B cell (primary cell): ENCODE measurements around the gene PLCD1. TPM values are rescaled to one million over a fixed set of nuclear protein-coding genes. Genes with fewer than 3 reads are reported as not detected.

Experiments used
- ATAC-seq: fragments of 200-7000 bp; cut with Tn5 transposase; one replicate; pipeline ENCODE4 v1.10.0; 2021; ENCODE audit warnings: low read depth, mild to moderate bottlenecking, moderate number of reproducible peaks, moderate library complexity
- CTCF ChIA-PET: fragments of 350-600 bp; sonication (Branson Sonifier 250); formaldehyde crosslinking; loops from one replicate; lab custom pipeline; 2021; ENCODE audit warnings: antibody characterized with exemption, inconsistent platforms; lab: Charles Lee
- POLR2A ChIA-PET: fragments of 350-600 bp; sonication (Branson Sonifier 250); formaldehyde crosslinking; loops from one replicate; lab custom pipeline; 2021; ENCODE audit warnings: antibody characterized with exemption; lab: Charles Lee
- DNase-seq: peaks from one replicate; pipeline ENCODE4 v3.0.0; 2013
- H2AFZ ChIP-seq: 2 replicates; pipeline ENCODE4 v1.6.1; 2012; ENCODE audit warnings: mild to moderate bottlenecking, low read depth, low read length; ENCODE audit not compliant: insufficient read depth, poor library complexity, severe bottlenecking
- H3K27ac ChIP-seq, 2 donors: 1 replicate in 1 of 2; 2 replicates in 1 of 2; pipeline ENCODE4 v1.5.1; 2012 to 2013; ENCODE audit warnings: low read length in 2 of 2, mild to moderate bottlenecking in 2 of 2, moderate library complexity in 1 of 2
- H3K27me3 ChIP-seq, 4 experiments: fragments of 200-600 bp in 1 of 4; sonication (generic) in 1 of 4; replicated peaks in 1 of 4; 1 replicate in 2 of 4; 2 replicates in 2 of 4; pipeline versions ENCODE4 v1.6.1 to v1.7.0; 2013 to 2016; ENCODE audit warnings: low read length in 3 of 4, mild to moderate bottlenecking in 2 of 4, mixed read lengths in 1 of 4, moderate library complexity in 1 of 4; ENCODE audit not compliant: insufficient read depth in 4 of 4, control insufficient read depth in 3 of 4; ENCODE audit errors: control extremely low read depth in 1 of 4
- H3K36me3 ChIP-seq, 2 experiments: replicated peaks in 1 of 2; 1 replicate in 1 of 2; 2 replicates in 1 of 2; pipeline versions ENCODE4 v1.6.1 to v1.7.1; 2013; ENCODE audit warnings: low read length in 1 of 2; ENCODE audit not compliant: insufficient read depth in 2 of 2, control insufficient read depth in 1 of 2; ENCODE audit errors: control extremely low read depth in 1 of 2, extremely low read depth in 1 of 2
- H3K4me1 ChIP-seq, 2 donors: fragments of 200-600 bp in 1 of 2; sonication (generic) in 1 of 2; 1 replicate in 1 of 2; 2 replicates in 1 of 2; pipeline versions ENCODE4 v1.5.1 to v1.6.1; 2013 to 2017; ENCODE audit warnings: low read length in 2 of 2; ENCODE audit not compliant: control insufficient read depth in 2 of 2, insufficient read depth in 2 of 2
- H3K4me2 ChIP-seq: replicated peaks from 2 replicates; pipeline ENCODE3; 2012; ENCODE audit warnings: mild to moderate bottlenecking, low read depth, low read length; ENCODE audit not compliant: poor library complexity, severe bottlenecking
- H3K4me3 ChIP-seq, 5 experiments: fragments of 200-600 bp in 1 of 5; sonication (generic) in 1 of 5; 1 replicate in 3 of 5; 2 replicates in 2 of 5; pipeline versions ENCODE4 v1.5.1 to v1.7.0; 2011 to 2016; ENCODE audit warnings: low read length in 4 of 5, mild to moderate bottlenecking in 4 of 5, low read depth in 2 of 5, control low read depth in 1 of 5, moderate library complexity in 1 of 5; ENCODE audit not compliant: insufficient read depth in 1 of 5; ENCODE audit errors: control extremely low read depth in 1 of 5, extremely low read depth in 1 of 5
- H3K79me2 ChIP-seq: fragments of 200-600 bp; sonication (generic); one replicate; pipeline ENCODE4 v1.6.0; 2016; ENCODE audit warnings: low read length; ENCODE audit not compliant: control insufficient read depth, insufficient read depth
- H3K9ac ChIP-seq: fragments of 200-600 bp; sonication (generic); 2 replicates; pipeline ENCODE4 v1.6.1; 2017; ENCODE audit warnings: mild to moderate bottlenecking, low read length, moderate library complexity
- H3K9me3 ChIP-seq, 3 donors: one replicate each; pipeline versions ENCODE4 v1.6.1 to v1.7.1; 2013; ENCODE audit warnings: low read length in 2 of 3; ENCODE audit not compliant: control insufficient read depth in 2 of 3, insufficient read depth in 1 of 3; ENCODE audit errors: control extremely low read depth in 1 of 3
- H4K20me1 ChIP-seq: 2 replicates; pipeline ENCODE4 v1.6.0; 2012; ENCODE audit warnings: mild to moderate bottlenecking, low read length; ENCODE audit not compliant: insufficient read depth, control insufficient read depth, poor library complexity, severe bottlenecking
- H3K27ac Mint-ChIP-seq: one replicate; pipeline ENCODE4 v1.8.0; 2021; ENCODE audit warnings: mixed read lengths
- H3K27me3 Mint-ChIP-seq: one replicate; pipeline ENCODE4 v1.8.0; 2021; ENCODE audit warnings: mixed read lengths
- H3K4me1 Mint-ChIP-seq: one replicate; pipeline ENCODE4 v1.8.0; 2021; ENCODE audit warnings: mixed read lengths
- H3K4me3 Mint-ChIP-seq: one replicate; pipeline ENCODE4 v1.8.0; 2021; ENCODE audit warnings: mixed read lengths
- H3K9me3 Mint-ChIP-seq: one replicate; pipeline ENCODE4 v1.8.0; 2022; ENCODE audit warnings: mixed read lengths; ENCODE audit not compliant: insufficient read depth
- EZH2 ChIP-seq: IDR thresholded peaks from 2 replicates; pipeline ENCODE4 v1.6.1; 2012; ENCODE audit warnings: borderline replicate concordance, low read depth, mild to moderate bottlenecking, moderate library complexity, low read length; ENCODE audit not compliant: insufficient read depth, poor library complexity, severe bottlenecking
- WGBS: methylation state at CpG from one replicate; pipeline ENCODE4 v1.1.5; 2013; ENCODE audit warnings: missing lambda C conversion rate; ENCODE audit not compliant: insufficient coverage; 5-methylcytosine and 5-hydroxymethylcytosine counted together
- intact Hi-C: fragments of 100-400 bp; cut with micrococcal nuclease; formaldehyde crosslinking; loops from one replicate; pipeline ENCODE4 v1.10.0; 2022
- polyA plus RNA-seq: library from polyadenylated mRNA; depleted of rRNA; stranded (reverse); fragments of >200 nt; gene quantifications from 2 replicates; pipeline ENCODE4 v1.2.3, GENCODE V29; 2012
- total RNA-seq, 2 donors: library from RNA; stranded (reverse); fragments of 120-200 nt in 1 of 2; gene quantifications; 1 replicate in 1 of 2; 2 replicates in 1 of 2; pipeline versions ENCODE4 v1.2.3 to v1.2.4, GENCODE V29; 2013 to 2022
- TF ChIP-seq, protein P1 (sequence below): fragments of 200-600 bp; IDR thresholded peaks from one replicate; pipeline ENCODE4 v1.8.0; 2022; ENCODE audit warnings: antibody characterized with exemption, mild to moderate bottlenecking

Gene PLCD1
- total and polyA plus RNA-seq, 2 donors (not counting 1 experiment from before 2014, with no cell fraction given), result 5.8 to 10.1 TPM

- CTCF ChIA-PET, result interaction anchor here (1.0 to 2.6 kb wide), 2 partner anchors 13 to 17 kb away, joined by 4 to 9 read pairs; no protein-coding TSS in a partner anchor
- Histone ChIP-seq H3K4me2 (no peak overlapping the region), H3K27ac (no peak overlapping the region)
These were observed 42.7 kb downstream of the PLCD1 start for GRCh38 chr3:37986479-37987314.

More at GRCh38 chr3:37986479-37987314, 42.7 kb downstream of the PLCD1 start:
- Histone ChIP-seq H3K4me3 (no peak overlapping the region), H3K36me3 (no peaks in the 10 kb centered on the region), H3K79me2 (no peaks in the 10 kb centered on the region), H2AFZ (no peak overlapping the region), H4K20me1 (no peaks in the 10 kb centered on the region), H3K9me3 (no peaks in the 10 kb centered on the region), H3K9ac (no peak overlapping the region), H3K4me1 (no peaks in the 10 kb centered on the region), H3K27me3 (no peaks in the 10 kb centered on the region)
- DNase-seq (no peak), ATAC-seq (no peak)
- peaks cover 6% of the 10 kb centered on the region for H3K27me3 Mint-ChIP-seq
- no peaks in the 10 kb centered on the region for H3K4me1 Mint-ChIP-seq
- H3K27ac Mint-ChIP-seq, result no peak overlapping the region
- no peak overlapping the region for H3K4me3 Mint-ChIP-seq
- intact Hi-C loops, result no loop called here
- POLR2A ChIA-PET, result no interaction called here
- H3K9me3 Mint-ChIP-seq, result no peaks in the 10 kb centered on the region
- WGBS, result 92% methylated on average over 11 of the region's 12 CpGs
- TF ChIP-seq EZH2, result no peak
- TF ChIP-seq, protein P1, sequence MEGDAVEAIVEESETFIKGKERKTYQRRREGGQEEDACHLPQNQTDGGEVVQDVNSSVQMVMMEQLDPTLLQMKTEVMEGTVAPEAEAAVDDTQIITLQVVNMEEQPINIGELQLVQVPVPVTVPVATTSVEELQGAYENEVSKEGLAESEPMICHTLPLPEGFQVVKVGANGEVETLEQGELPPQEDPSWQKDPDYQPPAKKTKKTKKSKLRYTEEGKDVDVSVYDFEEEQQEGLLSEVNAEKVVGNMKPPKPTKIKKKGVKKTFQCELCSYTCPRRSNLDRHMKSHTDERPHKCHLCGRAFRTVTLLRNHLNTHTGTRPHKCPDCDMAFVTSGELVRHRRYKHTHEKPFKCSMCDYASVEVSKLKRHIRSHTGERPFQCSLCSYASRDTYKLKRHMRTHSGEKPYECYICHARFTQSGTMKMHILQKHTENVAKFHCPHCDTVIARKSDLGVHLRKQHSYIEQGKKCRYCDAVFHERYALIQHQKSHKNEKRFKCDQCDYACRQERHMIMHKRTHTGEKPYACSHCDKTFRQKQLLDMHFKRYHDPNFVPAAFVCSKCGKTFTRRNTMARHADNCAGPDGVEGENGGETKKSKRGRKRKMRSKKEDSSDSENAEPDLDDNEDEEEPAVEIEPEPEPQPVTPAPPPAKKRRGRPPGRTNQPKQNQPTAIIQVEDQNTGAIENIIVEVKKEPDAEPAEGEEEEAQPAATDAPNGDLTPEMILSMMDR, result no peak
